GM18511 (cell line): Measurements from ENCODE around the gene SLC38A3.

Experiments
- ATAC-seq: cut with Tn5 transposase; IDR thresholded peaks from one replicate; pipeline ENCODE4 v1.9.1; 2021; ENCODE audit warnings: mild to moderate bottlenecking, moderate library complexity; ENCODE audit not compliant: unreplicated experiment

Gene SLC38A3

GRCh38 chr3:50168791-50169190 lies 36.3 kb upstream of the SLC38A3 start:
- ATAC-seq = no peak

GRCh38 chr3:50169232-50169832 lies 35.7 kb upstream of the SLC38A3 start:
- no peak for ATAC-seq

GRCh38 chr3:50169858-50170257 lies 35.2 kb upstream of the SLC38A3 start:
- ATAC-seq = no peak

GRCh38 chr3:50170689-50171088 lies 34.4 kb upstream of the SLC38A3 start:
- ATAC-seq = no peak

- no peak for ATAC-seq
Measured at GRCh38 chr3:50171540-50172301, 33.4 kb upstream of the SLC38A3 start.

- ATAC-seq = no peak
Measured at GRCh38 chr3:50172626-50173220, 32.3 kb upstream of the SLC38A3 start.

GRCh38 chr3:50173685-50174516 lies 31.2 kb upstream of the SLC38A3 start:
- no peak for ATAC-seq

GRCh38 chr3:50174517-50174895 lies 30.6 kb upstream of the SLC38A3 start:
- ATAC-seq = no peak

GRCh38 chr3:50174947-50175524 lies 30.0 kb upstream of the SLC38A3 start:
- no peak for ATAC-seq

- ATAC-seq = no peak
Measured at GRCh38 chr3:50177346-50177745, 27.7 kb upstream of the SLC38A3 start.

GRCh38 chr3:50179710-50180109 lies 25.4 kb upstream of the SLC38A3 start:
- no peak for ATAC-seq

GRCh38 chr3:50181985-50182384 lies 23.1 kb upstream of the SLC38A3 start:
- no peak for ATAC-seq

- no peak for ATAC-seq
Measured at GRCh38 chr3:50182533-50183099, 22.5 kb upstream of the SLC38A3 start.

GRCh38 chr3:50183755-50184154 lies 21.3 kb upstream of the SLC38A3 start:
- no peak for ATAC-seq

GRCh38 chr3:50184242-50184978 lies 20.7 kb upstream of the SLC38A3 start:
- no peak for ATAC-seq

- no peak for ATAC-seq
Measured at GRCh38 chr3:50185230-50185629, 19.8 kb upstream of the SLC38A3 start.

GRCh38 chr3:50186096-50186495 lies 19.0 kb upstream of the SLC38A3 start:
- no peak for ATAC-seq

- ATAC-seq = no peak
Measured at GRCh38 chr3:50187750-50188149, 17.3 kb upstream of the SLC38A3 start.

GRCh38 chr3:50189274-50189673 lies 15.8 kb upstream of the SLC38A3 start:
- ATAC-seq = no peak

- no peak for ATAC-seq
Measured at GRCh38 chr3:50189989-50190388, 15.1 kb upstream of the SLC38A3 start.
